UCSD-AML1 (cell line): Measurements from ENCODE around the gene ZNF765.
"Not testable (repeated sequence)": the region's sequence is repeated elsewhere in the genome, so short reads cannot be mapped to it uniquely, and the experiment has no call there.

Experiments
- DNase-seq: peaks from one replicate; lab custom pipeline; 2025; ENCODE audit not compliant: unreplicated experiment; lab: John Stamatoyannopoulos, UW

Gene ZNF765

GRCh38 chr19:53475470-53475869 is 80.5 kb downstream of the ZNF765 start:
- DNase-seq: not testable (repeated sequence)
